Bone marrow (tissue), 2 donors: ENCODE measurements around the gene NBPF10.
"Not testable (repeated sequence)": the region's sequence is repeated elsewhere in the genome, so short reads cannot be mapped to it uniquely, and the experiment has no call there.

Source experiments
- DNase-seq, 2 donors: peaks; one replicate each; lab custom pipeline; 2025; lab: John Stamatoyannopoulos, UW

Gene NBPF10, protein sequence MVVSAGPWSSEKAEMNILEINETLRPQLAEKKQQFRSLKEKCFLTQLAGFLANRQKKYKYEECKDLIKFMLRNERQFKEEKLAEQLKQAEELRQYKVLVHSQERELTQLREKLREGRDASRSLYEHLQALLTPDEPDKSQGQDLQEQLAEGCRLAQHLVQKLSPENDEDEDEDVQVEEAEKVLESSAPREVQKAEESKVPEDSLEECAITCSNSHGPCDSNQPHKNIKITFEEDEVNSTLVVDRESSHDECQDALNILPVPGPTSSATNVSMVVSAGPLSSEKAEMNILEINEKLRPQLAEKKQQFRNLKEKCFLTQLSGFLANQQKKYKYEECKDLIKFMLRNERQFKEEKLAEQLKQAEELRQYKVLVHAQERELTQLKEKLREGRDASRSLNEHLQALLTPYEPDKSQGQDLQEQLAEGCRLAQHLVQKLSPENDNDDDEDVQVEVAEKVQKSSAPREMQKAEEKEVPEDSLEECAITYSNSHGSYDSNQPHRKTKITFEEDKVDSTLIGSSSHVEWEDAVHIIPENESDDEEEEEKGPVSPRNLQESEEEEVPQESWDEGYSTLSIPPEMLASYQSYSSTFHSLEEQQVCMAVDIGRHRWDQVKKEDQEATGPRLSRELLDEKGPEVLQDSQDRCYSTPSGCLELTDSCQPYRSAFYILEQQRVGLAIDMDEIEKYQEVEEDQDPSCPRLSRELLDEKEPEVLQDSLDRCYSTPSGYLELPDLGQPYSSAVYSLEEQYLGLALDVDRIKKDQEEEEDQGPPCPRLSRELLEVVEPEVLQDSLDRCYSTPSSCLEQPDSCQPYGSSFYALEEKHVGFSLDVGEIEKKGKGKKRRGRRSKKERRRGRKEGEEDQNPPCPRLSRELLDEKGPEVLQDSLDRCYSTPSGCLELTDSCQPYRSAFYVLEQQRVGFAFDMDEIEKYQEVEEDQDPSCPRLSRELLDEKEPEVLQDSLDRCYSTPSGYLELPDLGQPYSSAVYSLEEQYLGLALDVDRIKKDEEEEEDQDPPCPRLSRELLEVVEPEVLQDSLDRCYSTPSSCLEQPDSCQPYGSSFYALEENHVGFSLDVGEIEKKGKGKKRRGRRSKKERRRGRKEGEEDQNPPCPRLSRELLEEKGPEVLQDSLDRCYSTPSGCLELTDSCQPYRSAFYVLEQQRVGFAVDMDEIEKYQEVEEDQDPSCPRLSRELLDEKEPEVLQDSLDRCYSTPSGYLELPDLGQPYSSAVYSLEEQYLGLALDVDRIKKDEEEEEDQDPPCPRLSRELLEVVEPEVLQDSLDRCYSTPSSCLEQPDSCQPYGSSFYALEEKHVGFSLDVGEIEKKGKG (N-terminal part only)

DNA sequence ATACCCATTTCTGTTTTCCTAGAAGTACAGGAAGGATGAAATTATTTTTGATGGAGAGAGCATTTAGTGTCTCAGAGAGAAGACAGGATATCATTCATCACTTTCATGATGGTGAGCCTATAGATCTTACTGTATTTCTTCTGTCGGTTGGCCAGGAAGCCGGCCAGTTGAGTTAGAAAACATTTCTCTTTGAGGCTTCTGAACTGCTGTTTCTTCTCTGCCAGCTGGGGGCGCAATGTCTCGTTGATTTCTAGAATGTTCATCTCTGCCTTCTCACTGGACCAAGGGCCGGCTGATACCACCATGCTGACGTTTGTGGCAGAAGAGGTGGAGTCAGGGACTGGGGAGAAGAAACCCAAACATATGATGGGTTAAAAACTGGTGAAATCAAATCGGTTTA is at the start of gene NBPF10:
Gene NBPF10 (minus strand): TSS at position 340 of the 400 bp plus-strand sequence. CDS start 35 bp downstream, at position 305.
- not testable (repeated sequence) for DNase-seq

GRCh38 chr1:146174531-146174930 is 29.9 kb upstream of the NBPF10 start:
- DNase-seq, result not testable (repeated sequence)

DNA sequence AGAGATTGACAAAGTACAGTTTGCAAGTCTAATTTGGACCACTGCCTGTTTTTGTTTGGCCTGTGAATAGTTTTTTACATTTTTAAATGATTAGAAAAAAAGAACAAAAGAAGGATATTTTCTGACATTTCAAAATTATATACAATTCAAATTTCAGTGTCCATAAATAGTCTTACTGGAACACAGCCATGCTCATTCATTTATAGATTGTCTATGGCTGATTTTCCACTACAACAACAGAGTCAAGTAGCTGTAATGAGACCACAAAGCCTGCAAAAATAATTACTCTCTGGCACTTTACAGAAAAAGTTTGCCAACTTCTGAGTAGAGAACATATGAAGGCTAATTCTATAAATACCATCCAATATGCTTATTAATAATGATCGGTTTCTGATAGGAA is 23.1 kb upstream of the NBPF10 start:
- not testable (repeated sequence) for DNase-seq

DNA sequence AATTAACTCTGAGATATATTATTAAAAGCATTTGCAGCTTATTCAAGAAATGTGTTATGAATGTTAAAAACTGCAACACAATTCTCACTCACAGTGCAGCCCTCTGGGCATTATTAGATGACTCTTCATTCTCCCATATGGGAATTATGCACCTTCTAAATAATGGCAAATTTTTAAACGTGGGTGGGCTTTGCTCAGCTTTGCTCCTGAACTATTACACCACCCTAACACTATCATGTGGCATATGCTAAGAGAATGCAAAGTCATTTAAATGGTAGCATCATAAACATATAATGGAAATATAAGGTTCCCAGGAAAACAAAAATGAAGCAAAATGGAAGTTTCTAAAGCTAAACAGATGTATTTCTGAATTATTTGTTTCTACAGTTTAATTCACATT is 22.7 kb upstream of the NBPF10 start:
- DNase-seq, result not testable (repeated sequence)
